CD4-positive, alpha-beta memory T cell (primary cell): Measurements from ENCODE around the gene TMEM115. TPM values are rescaled to one million over a fixed set of nuclear protein-coding genes. Genes with fewer than 3 reads are reported as not detected.
A peak's percentile ranks its signal among the peaks of the same experiment; 100 is the strongest.

Source experiments
- CTCF ChIA-PET: fragments of 350-600 bp; sonication (Branson Sonifier 250); formaldehyde crosslinking; loops from one replicate; lab custom pipeline; 2021; ENCODE audit warnings: inconsistent platforms; ENCODE audit not compliant: partially characterized antibody; lab: Charles Lee
- POLR2A ChIA-PET: fragments of 350-600 bp; sonication (Branson Sonifier 250); formaldehyde crosslinking; loops from one replicate; lab custom pipeline; 2021; ENCODE audit not compliant: partially characterized antibody; lab: Charles Lee
- DNase-seq, 5 donors: peaks; one replicate each; pipeline versions ENCODE4 v3.0.0 to v3.0.0-alpha.2; 2020 to 2022; ENCODE audit warnings: mixed read lengths in 1 of 5
- H3K27ac ChIP-seq: one replicate; pipeline ENCODE4 v1.7.0; 2013; ENCODE audit warnings: low read depth, low read length
- H3K27me3 ChIP-seq: 2 replicates; pipeline ENCODE4 v1.7.0; 2013; ENCODE audit warnings: mild to moderate bottlenecking, low read length, moderate library complexity; ENCODE audit not compliant: insufficient read depth
- H3K36me3 ChIP-seq: 2 replicates; pipeline ENCODE4 v1.7.0; 2013; ENCODE audit warnings: mild to moderate bottlenecking, low read length, moderate library complexity; ENCODE audit not compliant: insufficient read depth
- H3K4me1 ChIP-seq: 2 replicates; pipeline ENCODE4 v1.7.0; 2013; ENCODE audit warnings: mild to moderate bottlenecking, low read length, moderate library complexity; ENCODE audit not compliant: insufficient read depth
- H3K4me3 ChIP-seq, 2 donors: one replicate each; pipeline ENCODE4 v1.7.0; 2013; ENCODE audit warnings: low read length in 2 of 2, mild to moderate bottlenecking in 1 of 2
- H3K9me3 ChIP-seq, 2 donors: one replicate each; pipeline ENCODE4 v1.7.0; 2013; ENCODE audit warnings: low read length in 2 of 2, control low read depth in 1 of 2; ENCODE audit not compliant: control insufficient read depth in 1 of 2
- H3K27ac Mint-ChIP-seq, 7 donors: one replicate each; pipeline ENCODE4 v1.8.0; 2020 to 2021; ENCODE audit warnings: mixed read lengths in 7 of 7, mild to moderate bottlenecking in 6 of 7, inconsistent platforms in 3 of 7, moderate library complexity in 3 of 7
- H3K27me3 Mint-ChIP-seq, 2 donors: one replicate each; pipeline ENCODE4 v1.8.0; 2020 to 2021; ENCODE audit warnings: mixed read lengths in 2 of 2
- H3K36me3 Mint-ChIP-seq, 2 donors: one replicate each; pipeline ENCODE4 v1.8.0; 2020 to 2021; ENCODE audit warnings: mixed read lengths in 2 of 2, inconsistent platforms in 1 of 2, mild to moderate bottlenecking in 1 of 2
- H3K4me1 Mint-ChIP-seq, 4 donors: one replicate each; pipeline ENCODE4 v1.8.0; 2020 to 2021; ENCODE audit warnings: mixed read lengths in 4 of 4, mild to moderate bottlenecking in 1 of 4
- H3K4me3 Mint-ChIP-seq, 8 donors: one replicate each; pipeline ENCODE4 v1.8.0; 2020 to 2021; ENCODE audit warnings: mixed read lengths in 8 of 8, mild to moderate bottlenecking in 7 of 8, moderate library complexity in 6 of 8, inconsistent platforms in 3 of 8
- H3K9me3 Mint-ChIP-seq, 8 donors: one replicate each; pipeline ENCODE4 v1.8.0; 2020 to 2021; ENCODE audit warnings: mixed read lengths in 8 of 8, mild to moderate bottlenecking in 5 of 8, inconsistent platforms in 3 of 8, moderate library complexity in 1 of 8
- intact Hi-C: fragments of 100-400 bp; cut with micrococcal nuclease; formaldehyde crosslinking; loops from one replicate; pipeline ENCODE4 v1.15.1; 2023
- polyA plus RNA-seq, 2 donors: library from polyadenylated mRNA; unstranded; fragments of 300-500 nt; fragmentation: Illumina TruSeq; gene quantifications; one replicate each; pipeline ENCODE4 v1.2.3, GENCODE V29; 2021
- total RNA-seq, 2 experiments: library from RNA; stranded (reverse); gene quantifications; one replicate each; pipeline ENCODE4 v1.2.3, GENCODE V29; 2021

The TMEM115 gene
- total and polyA plus RNA-seq, 4 experiments from 2014 or later, result 28.6 to 38.4 (median 32.8) TPM

DNA sequence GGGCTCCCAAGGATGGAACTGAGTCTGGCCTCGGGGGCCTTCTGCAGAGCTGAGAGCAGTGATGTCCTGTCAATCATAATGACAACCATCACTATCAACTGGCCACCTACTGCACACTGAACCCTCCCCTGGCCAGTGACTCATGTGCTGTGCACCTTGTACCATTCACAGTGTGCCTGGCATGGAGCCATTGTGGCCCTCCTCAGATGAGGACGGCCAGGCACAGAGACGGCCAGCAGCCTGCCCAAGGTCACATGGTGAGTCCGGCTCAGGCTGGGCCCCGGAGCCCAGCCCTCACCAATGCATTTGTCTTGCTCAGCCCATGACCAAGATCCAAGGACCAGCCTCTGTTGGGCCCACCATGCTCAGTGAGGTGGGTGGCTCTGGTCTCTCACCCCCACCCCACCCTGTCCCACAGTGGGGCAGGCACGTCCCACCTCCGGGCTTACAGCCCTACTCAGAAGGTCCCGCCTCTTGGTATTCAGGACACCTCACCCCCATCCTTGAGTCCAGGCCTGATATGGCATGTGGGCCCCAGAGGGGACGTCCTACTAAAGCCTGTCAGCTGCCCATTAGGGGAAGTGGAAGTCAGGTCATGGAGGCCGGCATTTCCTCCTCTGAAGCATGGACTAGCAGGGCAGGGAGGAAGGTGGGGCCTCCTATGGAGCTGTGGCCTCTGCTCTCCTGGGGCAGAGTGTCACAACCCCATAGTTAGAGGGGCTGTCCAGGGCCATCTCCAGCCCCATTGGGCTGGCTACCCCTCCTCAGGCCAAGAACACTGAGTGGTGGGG lies 35.9 kb upstream of the TMEM115 start:
- no peak for DNase-seq
- no peak overlapping the region for H3K4me3 Mint-ChIP-seq

DNA sequence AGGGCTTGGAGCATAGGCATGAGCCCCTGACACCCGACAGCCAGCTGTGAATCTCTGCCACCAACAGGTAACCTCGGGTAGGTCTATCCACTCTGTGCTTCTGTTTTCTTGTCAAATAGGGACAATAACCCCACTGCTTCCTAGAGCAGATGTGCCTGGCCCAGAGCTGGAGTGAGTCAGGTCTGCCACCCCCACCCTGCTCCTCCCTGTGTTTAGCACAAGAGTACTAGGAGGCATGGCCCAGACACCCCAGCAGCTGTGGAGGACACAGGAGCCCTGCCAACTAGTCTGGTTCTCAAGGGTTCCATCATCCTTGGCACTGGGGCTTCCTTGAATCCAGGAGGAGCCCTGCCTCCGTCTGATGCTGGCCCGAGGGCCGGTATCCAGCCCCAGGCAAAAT lies 33.7 kb upstream of the TMEM115 start:
- intact Hi-C loops, result no loop called here
- CTCF ChIA-PET, result no interaction called here
- H3K4me1 Mint-ChIP-seq, result peaks cover 0 to 4% (median under 1%) of the 10 kb centered on the region in 4 donors

More for the DNA sequence above, 35.9 kb upstream of the TMEM115 start:
- peaks cover 0 to 4% (median 3%) of the 10 kb centered on the region in 4 donors for H3K4me1 Mint-ChIP-seq
- Histone ChIP-seq H3K27me3 (no peaks in the 10 kb centered on the region), H3K9me3 (no peaks in the 10 kb centered on the region), H3K27ac (no peak overlapping the region), H3K4me3 (no peak overlapping the region), H3K36me3 (no peaks in the 10 kb centered on the region), H3K4me1 (no peaks in the 10 kb centered on the region)
- intact Hi-C loops, result no loop called here
- no peaks in the 10 kb centered on the region for H3K9me3 Mint-ChIP-seq
- CTCF ChIA-PET, result no interaction called here
- H3K36me3 Mint-ChIP-seq, result no peaks in the 10 kb centered on the region
- H3K27ac Mint-ChIP-seq, result no peak overlapping the region
- POLR2A ChIA-PET, result no interaction called here
- no peaks in the 10 kb centered on the region for H3K27me3 Mint-ChIP-seq

DNA sequence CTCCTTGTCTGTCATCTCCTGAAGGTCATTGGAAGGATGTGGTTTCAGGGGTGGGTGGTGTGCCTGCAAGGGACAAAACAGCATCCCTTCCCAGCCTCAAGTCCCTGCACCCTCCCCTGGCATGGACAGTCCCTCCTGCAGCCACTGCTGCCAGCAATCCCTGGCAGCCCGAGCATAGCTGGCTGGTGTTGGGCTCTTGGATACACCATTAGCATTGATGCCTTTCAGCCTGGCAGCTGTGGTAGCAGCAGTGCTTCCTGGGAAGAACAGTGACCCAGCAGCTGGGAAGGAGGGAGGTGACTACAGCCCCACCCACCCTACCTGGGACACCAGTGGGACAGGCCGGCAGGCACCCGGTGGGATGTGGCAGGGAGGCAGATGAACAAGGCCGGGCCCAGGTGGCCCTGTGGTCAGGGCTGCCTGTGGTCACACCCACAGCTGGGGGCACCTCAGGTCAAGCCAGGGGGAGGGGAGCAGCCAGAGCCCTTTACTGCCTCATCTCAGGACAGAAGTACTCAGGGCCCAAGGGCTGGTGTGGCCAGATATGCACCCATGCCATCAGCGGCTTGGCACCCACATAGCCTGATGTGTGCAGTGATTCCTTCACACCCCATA lies 32.9 kb upstream of the TMEM115 start:
- intact Hi-C loops, result no loop called here
- CTCF ChIA-PET, result no interaction called here
- DNase-seq, result peak in 1 of 5 donors; percentile 22
- Histone ChIP-seq H3K27me3 (no peaks in the 10 kb centered on the region), H3K36me3 (no peaks in the 10 kb centered on the region), H3K9me3 (no peaks in the 10 kb centered on the region), H3K4me1 (no peaks in the 10 kb centered on the region), H3K4me3 (no peak overlapping the region), H3K27ac (no peak overlapping the region)
- Mint-ChIP-seq H3K4me3 (no peak overlapping the region), H3K4me1 (peaks cover 0 to 4% (median under 1%) of the 10 kb centered on the region in 4 donors), H3K9me3 (no peaks in the 10 kb centered on the region), H3K27ac (peak overlapping the region in 1 of 7 donors; percentile 70), H3K36me3 (no peaks in the 10 kb centered on the region), H3K27me3 (no peaks in the 10 kb centered on the region)
- POLR2A ChIA-PET, result interaction anchor here (1.2 kb wide), 1 partner anchor 27 kb away, joined by 3 read pairs; no protein-coding TSS in a partner anchor

More for the DNA sequence above, 33.7 kb upstream of the TMEM115 start:
- Mint-ChIP-seq H3K36me3 (no peaks in the 10 kb centered on the region), H3K9me3 (no peaks in the 10 kb centered on the region), H3K27ac (no peak overlapping the region), H3K27me3 (no peaks in the 10 kb centered on the region), H3K4me3 (no peak overlapping the region)
- H3K36me3 ChIP-seq, result no peaks in the 10 kb centered on the region
- no peaks in the 10 kb centered on the region for H3K27me3 ChIP-seq
- H3K4me3 ChIP-seq, result no peak overlapping the region
- H3K9me3 ChIP-seq, result no peaks in the 10 kb centered on the region
- DNase-seq, result peak in 1 of 5 donors; percentile 9
- no peaks in the 10 kb centered on the region for H3K4me1 ChIP-seq
- POLR2A ChIA-PET, result no interaction called here
- H3K27ac ChIP-seq, result no peak overlapping the region

DNA sequence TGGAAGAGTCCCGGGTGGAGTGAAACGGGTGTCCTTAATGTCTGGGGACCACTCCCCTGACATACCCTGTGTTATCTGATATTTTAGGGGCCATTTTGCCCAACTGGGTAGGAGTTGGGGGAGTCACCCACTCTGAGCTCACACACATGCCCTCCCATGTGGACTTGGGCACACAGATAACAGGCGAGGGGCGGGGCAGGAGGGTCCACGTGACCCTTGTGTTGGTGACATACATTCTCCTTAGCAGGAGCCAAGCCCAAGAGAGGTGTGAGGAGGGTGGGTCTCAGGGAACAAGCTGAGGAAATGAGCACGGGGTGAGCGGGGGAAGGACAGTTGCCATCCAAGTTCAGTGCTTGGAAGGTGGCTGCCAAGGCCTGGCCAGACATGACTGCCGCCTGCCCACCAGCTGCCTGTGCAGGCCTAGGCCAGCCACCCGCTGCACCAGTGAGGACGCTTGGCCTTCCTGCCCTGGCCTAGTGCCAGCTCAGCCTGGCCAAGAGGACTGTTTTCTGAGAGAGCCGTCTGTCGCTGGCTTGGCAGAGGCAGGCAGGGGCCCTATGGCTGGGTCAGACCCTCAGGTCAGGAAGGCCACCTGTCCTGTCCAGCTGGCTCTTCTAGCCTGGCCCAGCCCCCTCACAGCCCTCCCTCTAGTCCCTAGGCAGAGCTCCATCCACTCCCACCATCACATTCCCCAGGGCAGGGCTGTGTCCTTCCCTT lies 31.3 kb upstream of the TMEM115 start:
- Histone ChIP-seq H3K4me3 (no peak overlapping the region), H3K36me3 (no peaks in the 10 kb centered on the region), H3K27me3 (no peaks in the 10 kb centered on the region), H3K9me3 (no peaks in the 10 kb centered on the region), H3K27ac (no peak overlapping the region), H3K4me1 (no peaks in the 10 kb centered on the region)
- no peaks in the 10 kb centered on the region for H3K27me3 Mint-ChIP-seq
- no peaks in the 10 kb centered on the region for H3K36me3 Mint-ChIP-seq
- peaks cover 0 to 2% (median 0%) of the 10 kb centered on the region in 4 donors for H3K4me1 Mint-ChIP-seq
- peak overlapping the region in 1 of 7 donors; percentile 24 for H3K27ac Mint-ChIP-seq
- no peak overlapping the region for H3K4me3 Mint-ChIP-seq
- intact Hi-C loops, result no loop called here
- DNase-seq, result peak in 1 of 5 donors; percentile 27
- no peaks in the 10 kb centered on the region for H3K9me3 Mint-ChIP-seq
- POLR2A ChIA-PET, result no interaction called here
- CTCF ChIA-PET, result no interaction called here

DNA sequence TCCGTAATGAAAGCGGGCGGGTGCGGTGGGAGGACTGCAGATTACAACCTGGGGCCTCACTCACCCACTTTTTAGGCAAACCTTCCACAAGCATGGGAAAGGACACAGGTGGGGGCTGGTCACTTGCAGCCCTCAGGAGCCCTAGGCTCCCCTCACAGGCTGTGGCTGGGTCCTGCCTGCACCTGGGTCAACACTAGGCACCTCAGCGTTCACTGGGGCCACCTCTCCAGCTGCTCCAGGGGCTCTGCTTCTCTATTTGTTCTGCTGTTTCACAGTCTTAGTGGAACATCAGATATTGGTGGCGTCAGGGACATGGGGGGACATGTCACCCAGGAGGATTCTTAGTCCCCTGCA lies 30.1 kb upstream of the TMEM115 start:
- H3K4me3 ChIP-seq, result no peak overlapping the region
- Mint-ChIP-seq H3K27ac (no peak overlapping the region), H3K27me3 (no peaks in the 10 kb centered on the region), H3K36me3 (no peaks in the 10 kb centered on the region), H3K4me1 (peaks cover 0 to 2% (median 0%) of the 10 kb centered on the region in 4 donors), H3K4me3 (no peak overlapping the region), H3K9me3 (no peaks in the 10 kb centered on the region)
- no peak for DNase-seq
- ChIA-PET CTCF (no interaction called here), POLR2A (no interaction called here)
- H3K27me3 ChIP-seq, result no peaks in the 10 kb centered on the region
- no peak overlapping the region for H3K27ac ChIP-seq
- no peaks in the 10 kb centered on the region for H3K4me1 ChIP-seq
- H3K36me3 ChIP-seq, result no peaks in the 10 kb centered on the region
- no peaks in the 10 kb centered on the region for H3K9me3 ChIP-seq
- intact Hi-C loops, result no loop called here

DNA sequence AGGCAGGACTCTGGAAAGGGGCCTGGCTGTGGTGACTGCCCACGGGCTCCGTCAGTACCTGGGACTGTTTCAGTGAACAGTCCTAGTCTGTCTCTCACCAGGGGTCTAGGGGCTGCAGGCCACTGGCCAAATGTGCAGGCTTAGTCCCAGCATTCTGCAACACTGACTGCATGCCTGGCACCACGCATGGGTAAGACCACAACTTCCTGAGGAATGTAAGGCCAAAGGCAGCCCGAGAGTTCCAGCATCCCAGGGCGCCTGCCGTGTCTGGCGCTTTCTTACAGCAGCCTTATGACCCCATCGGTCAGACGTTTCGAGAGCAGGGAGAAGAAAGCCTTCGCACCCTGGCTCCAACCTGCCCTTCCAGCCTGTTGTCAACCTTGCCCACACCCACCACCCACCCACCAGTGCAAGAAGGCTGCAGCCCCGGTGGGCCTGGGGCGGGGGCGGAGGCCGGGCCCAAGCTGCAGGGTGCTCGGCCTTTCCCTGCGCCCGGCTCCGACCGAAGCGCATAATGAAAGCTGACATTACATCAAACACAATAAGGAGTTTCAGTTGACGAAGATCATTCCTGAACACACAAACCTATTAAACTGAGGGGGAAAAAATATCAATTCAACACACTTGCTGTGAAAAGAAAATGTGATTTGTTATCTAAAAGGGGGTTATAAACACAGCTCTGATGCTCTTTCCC lies 29.5 kb upstream of the TMEM115 start:
- Mint-ChIP-seq H3K27me3 (no peaks in the 10 kb centered on the region), H3K36me3 (no peaks in the 10 kb centered on the region), H3K4me3 (no peak overlapping the region), H3K4me1 (peaks cover 0 to 2% (median 0%) of the 10 kb centered on the region in 4 donors), H3K27ac (no peak overlapping the region), H3K9me3 (no peaks in the 10 kb centered on the region)
- no peak for DNase-seq
- Histone ChIP-seq H3K4me3 (no peak overlapping the region), H3K27ac (no peak overlapping the region), H3K9me3 (no peaks in the 10 kb centered on the region), H3K27me3 (no peaks in the 10 kb centered on the region), H3K4me1 (no peaks in the 10 kb centered on the region), H3K36me3 (no peaks in the 10 kb centered on the region)
- intact Hi-C loops, result no loop called here
- ChIA-PET CTCF (no interaction called here), POLR2A (no interaction called here)
